HL-60 (cell line): ENCODE data around the gene WWOX.

Source experiments
- DNase-seq, 2 experiments: peaks; one replicate each; pipeline ENCODE4 v3.0.0-alpha.2; 2010 to 2020; ENCODE audit warnings: low read depth in 1 of 2, low spot score in 1 of 2
- H3K27ac ChIP-seq: fragments of 250-450 bp; sonication (Bioruptor Pico); replicated peaks from 2 replicates; pipeline ENCODE4 v1.5.1; 2020; ENCODE audit warnings: mild to moderate bottlenecking, moderate library complexity
- H3K27me3 ChIP-seq: fragments of 250-450 bp; sonication (Bioruptor Pico); 2 replicates; pipeline ENCODE4 v1.5.1; 2021; ENCODE audit warnings: mild to moderate bottlenecking, moderate library complexity; ENCODE audit not compliant: insufficient read depth, poor library complexity, severe bottlenecking
- H3K4me3 ChIP-seq: replicated peaks from 2 replicates; pipeline ENCODE4 v1.5.1; 2011; ENCODE audit warnings: mild to moderate bottlenecking, control low read depth, low read length; ENCODE audit not compliant: insufficient read depth
- CTCF ChIP-seq: IDR thresholded peaks from one replicate; pipeline ENCODE4 v1.5.1; 2011; ENCODE audit warnings: low read length, control low read depth, inconsistent platforms; ENCODE audit not compliant: insufficient read depth
- GABPA ChIP-seq: IDR thresholded peaks from 2 replicates; pipeline ENCODE4 v1.6.1; 2012; ENCODE audit warnings: low read depth
- POLR2AphosphoS5 ChIP-seq: IDR thresholded peaks from 2 replicates; pipeline ENCODE4 v1.6.1; 2012; ENCODE audit warnings: low read depth
- REST ChIP-seq: IDR thresholded peaks from 2 replicates; pipeline ENCODE4 v1.6.1; 2012; ENCODE audit warnings: low read depth; ENCODE audit not compliant: insufficient replicate concordance
- SPI1 ChIP-seq: IDR thresholded peaks from 2 replicates; pipeline ENCODE4 v1.6.1; 2012; ENCODE audit warnings: low read depth, mild to moderate bottlenecking, borderline replicate concordance

The WWOX gene

GRCh38 chr16:78609402-78610274 is 510.2 kb downstream of the WWOX start:
- no peak overlapping the region for H3K27ac ChIP-seq
- TF ChIP-seq REST (no peak), POLR2AphosphoS5 (no peak), GABPA (no peak), SPI1 (no peak), CTCF (no peak)
- no peak for DNase-seq

GRCh38 chr16:78611318-78611717 is 511.9 kb downstream of the WWOX start:
- no peak for DNase-seq
- H3K27ac ChIP-seq: no peak overlapping the region
- TF ChIP-seq CTCF (no peak), REST (no peak), POLR2AphosphoS5 (no peak), GABPA (no peak), SPI1 (no peak)
- no peaks in the 10 kb centered on the region for H3K27me3 ChIP-seq
- H3K4me3 ChIP-seq: no peak overlapping the region

More at GRCh38 chr16:78609402-78610274, 510.2 kb downstream of the WWOX start:
- Histone ChIP-seq H3K27me3 (no peaks in the 10 kb centered on the region), H3K4me3 (no peak overlapping the region)

- Histone ChIP-seq H3K27me3 (no peaks in the 10 kb centered on the region), H3K27ac (no peak overlapping the region), H3K4me3 (no peak overlapping the region)
- no peak for DNase-seq
- TF ChIP-seq GABPA: no peak
- TF ChIP-seq REST: no peak
- TF ChIP-seq CTCF: no peak
- no peak for TF ChIP-seq POLR2AphosphoS5
- TF ChIP-seq SPI1: no peak
Observed at GRCh38 chr16:78619811-78620210, 520.4 kb downstream of the WWOX start.
